ENCODE results near the gene TRIM14.

DNA sequence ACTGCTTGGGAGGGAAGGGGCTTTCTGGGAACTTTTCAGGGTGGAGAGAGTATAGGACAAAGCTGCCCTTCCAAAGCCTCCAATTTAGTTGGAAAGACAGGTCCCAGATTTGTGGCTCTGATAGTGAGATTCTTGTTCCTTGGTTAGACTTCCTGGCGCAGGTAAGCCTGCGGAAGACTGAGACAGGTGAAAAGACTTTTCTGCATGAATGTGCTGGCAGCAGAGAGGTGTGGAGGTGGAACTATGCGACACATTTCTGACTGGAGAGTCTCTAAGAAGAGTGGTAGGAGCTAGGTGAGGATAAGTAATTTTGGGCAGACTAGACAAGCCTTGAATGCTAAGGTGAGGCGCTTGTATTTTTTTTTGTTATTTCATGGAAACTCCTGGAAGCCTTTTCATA, 32.6 kb downstream of the TRIM14 start:
- TF ChIP-seq, protein P1, sequence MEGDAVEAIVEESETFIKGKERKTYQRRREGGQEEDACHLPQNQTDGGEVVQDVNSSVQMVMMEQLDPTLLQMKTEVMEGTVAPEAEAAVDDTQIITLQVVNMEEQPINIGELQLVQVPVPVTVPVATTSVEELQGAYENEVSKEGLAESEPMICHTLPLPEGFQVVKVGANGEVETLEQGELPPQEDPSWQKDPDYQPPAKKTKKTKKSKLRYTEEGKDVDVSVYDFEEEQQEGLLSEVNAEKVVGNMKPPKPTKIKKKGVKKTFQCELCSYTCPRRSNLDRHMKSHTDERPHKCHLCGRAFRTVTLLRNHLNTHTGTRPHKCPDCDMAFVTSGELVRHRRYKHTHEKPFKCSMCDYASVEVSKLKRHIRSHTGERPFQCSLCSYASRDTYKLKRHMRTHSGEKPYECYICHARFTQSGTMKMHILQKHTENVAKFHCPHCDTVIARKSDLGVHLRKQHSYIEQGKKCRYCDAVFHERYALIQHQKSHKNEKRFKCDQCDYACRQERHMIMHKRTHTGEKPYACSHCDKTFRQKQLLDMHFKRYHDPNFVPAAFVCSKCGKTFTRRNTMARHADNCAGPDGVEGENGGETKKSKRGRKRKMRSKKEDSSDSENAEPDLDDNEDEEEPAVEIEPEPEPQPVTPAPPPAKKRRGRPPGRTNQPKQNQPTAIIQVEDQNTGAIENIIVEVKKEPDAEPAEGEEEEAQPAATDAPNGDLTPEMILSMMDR (IDR thresholded peaks at IDR 0.05; ENCODE audit: low read depth, low read length), result no peak
- no peak for TF ChIP-seq POLR2A (IDR thresholded peaks at IDR 0.05; ENCODE audit: extremely low read depth, insufficient read length)
- TF ChIP-seq, protein P2, sequence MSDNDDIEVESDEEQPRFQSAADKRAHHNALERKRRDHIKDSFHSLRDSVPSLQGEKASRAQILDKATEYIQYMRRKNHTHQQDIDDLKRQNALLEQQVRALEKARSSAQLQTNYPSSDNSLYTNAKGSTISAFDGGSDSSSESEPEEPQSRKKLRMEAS (IDR thresholded peaks at IDR 0.05; ENCODE audit: low read depth, low read length), result no peak
